Measurements from ENCODE around the gene TSPAN18. TPM values are rescaled to one million over a fixed set of nuclear protein-coding genes. Genes with fewer than 3 reads are reported as not detected.

Gene TSPAN18
- total and polyA plus RNA-seq, 2 of the 8 experiments (the other 6 are each of a cell fraction or from before 2014, with no cell fraction given), result 5.2 to 10.2 TPM

GRCh38 chr11:44903035-44903434, 176.3 kb downstream of the TSPAN18 start:
- Histone ChIP-seq H2AK5ac (ENCODE audit: low read depth, low read length) (no peak overlapping the region), H3K14ac (ENCODE audit: insufficient read length) (no peak overlapping the region), H2BK120ac (replicated peaks; ENCODE audit: low read depth, low read length) (no peak overlapping the region), H3K56ac (replicated peaks; ENCODE audit: insufficient read length, low read depth, low read length) (no peak overlapping the region), H3K23me2 (ENCODE audit: low read depth, low read length) (no peaks in the 10 kb centered on the region), H2BK12ac (ENCODE audit: low read depth, low read length) (0 out of 2 replicates have a peak overlapping the region, but pooled peaks have one; percentile 60), H3K27me3 (replicated peaks in 1 of 4; ENCODE audit: control insufficient read depth in 3 of 4, extremely low read depth in 1 of 4, insufficient read depth in 3 of 4, low read length in 3 of 4) (0 out of 7 replicates have a peak, but pooled peaks cover 0 to 3% (median 0%) of the 10 kb centered on the region in 4 experiments), H3K4me2 (ENCODE audit: insufficient read depth in 1 of 2, low read depth in 2 of 2, low read length in 2 of 2) (no peak overlapping the region), H3K18ac (ENCODE audit: extremely low read depth, low read length) (peak overlapping the region; percentile 16; the same call in 1 of the 2 replicates), H3K79me2 (ENCODE audit: control insufficient read depth in 1 of 2, insufficient read depth in 2 of 2, low read length in 2 of 2) (no peaks in the 10 kb centered on the region), H3K4me3 (ENCODE audit: extremely low read depth in 1 of 4, insufficient read depth in 2 of 4, low read depth in 3 of 4, low read length in 4 of 4) (no peak overlapping the region), H3K79me1 (ENCODE audit: low read depth, low read length) (no peaks in the 10 kb centered on the region), H2BK15ac (ENCODE audit: low read length) (0 out of 2 replicates have a peak overlapping the region, but pooled peaks have one; percentile 61), H3K4ac (replicated peaks; ENCODE audit: insufficient read length, low read depth, low read length) (no peak overlapping the region), H4K91ac (replicated peaks; ENCODE audit: insufficient read length, low read length) (no peak overlapping the region), H3K27ac (ENCODE audit: low read depth, low read length) (no peak overlapping the region), H4K5ac (ENCODE audit: insufficient read length, low read depth, low read length) (no peak overlapping the region), H3K9ac (replicated peaks in 1 of 4; ENCODE audit: extremely low read depth in 1 of 4, low read depth in 3 of 4, low read length in 3 of 4) (no peak overlapping the region), H3K4me1 (replicated peaks in 1 of 4; ENCODE audit: control insufficient read depth in 3 of 4, insufficient read depth in 4 of 4, low read length in 3 of 4) (peaks cover 2 to 14% (median 7%) of the 10 kb centered on the region in 4 experiments), H4K20me1 (replicated peaks in 1 of 2; ENCODE audit: control insufficient read depth in 1 of 2, insufficient read depth in 2 of 2, low read length in 2 of 2) (no peaks in the 10 kb centered on the region), H3K36me3 (ENCODE audit: control insufficient read depth in 2 of 4, insufficient read depth in 4 of 4, low read length in 3 of 4) (no peaks in the 10 kb centered on the region; a peak in 1 of 8 replicates), H3K23ac (ENCODE audit: insufficient read length) (no peak overlapping the region), H4K8ac (ENCODE audit: extremely low read depth, insufficient read depth, low read length) (no peak overlapping the region), H2AFZ (ENCODE audit: low read length) (no peak overlapping the region), H3K9me3 (ENCODE audit: insufficient read depth in 2 of 2, low read depth in 1 of 2, low read length in 1 of 2) (no peaks in the 10 kb centered on the region), H2BK20ac (ENCODE audit: low read length) (no peak overlapping the region), H2BK5ac (ENCODE audit: low read depth, low read length) (no peak overlapping the region)
- POLR2A ChIA-PET (ENCODE audit: partially characterized antibody), result no interaction called here
- FAIRE-seq (no peak), DNase-seq (ENCODE audit: low read depth in 1 of 2, low spot score in 2 of 2) (no peak)
- CTCF ChIA-PET (ENCODE audit: partially characterized antibody), result interaction anchor here (0.6 to 4.3 kb wide), 14 partner anchors 8 to 305 kb away, joined by 3 to 24 read pairs (median 4); no protein-coding TSS in a partner anchor
- TF ChIP-seq CTCF (IDR thresholded peaks at IDR 0.05; ENCODE audit: control extremely low read depth in 1 of 3, insufficient read depth in 1 of 3, low read depth in 1 of 3, low read length in 3 of 3) (peak in 1 of 3 experiments; percentile 8; a peak in 1 of 4 replicates), KDM4A (IDR thresholded peaks at IDR 0.05; ENCODE audit: low read depth, low read length, severe bottlenecking) (no peak), ATF3 (IDR thresholded peaks at IDR 0.05; ENCODE audit: insufficient read depth, low read depth, low read length) (no peak), POU5F1 (IDR thresholded peaks at IDR 0.05; ENCODE audit: low read depth, low read length) (no peak), TAF7 (optimal IDR thresholded peaks at IDR 0.05; ENCODE audit: borderline replicate concordance, low read depth, low read length) (no peak)
- 79% methylated on average over 7 of the region's 7 CpGs; no CpG with 5 or more reads in 1 of the 2 experiments for WGBS, 2 experiments (ENCODE audit: extremely low coverage in 1 of 2, insufficient coverage in 1 of 2, insufficient read length in 1 of 2, insufficient replicate concordance in 2 of 2, low coverage in 1 of 2, low lambda C conversion rate in 2 of 2, missing lambda C conversion rate in 1 of 2)
